AG09319 (cell line): ENCODE measurements around the gene SNCA.
A peak's percentile ranks its signal among the peaks of the same experiment; 100 is the strongest.

Experiments used
- DNase-seq: peaks from one replicate; pipeline ENCODE4 v3.0.0-alpha.2; 2010; ENCODE audit warnings: low read depth; ENCODE audit errors: extremely low read depth
- TF ChIP-seq, protein P1 (sequence below): IDR thresholded peaks from 2 replicates; pipeline ENCODE4 v1.5.1; 2011; ENCODE audit warnings: low read depth, mild to moderate bottlenecking, inconsistent platforms, low read length, moderate library complexity

SNCA gene

DNA sequence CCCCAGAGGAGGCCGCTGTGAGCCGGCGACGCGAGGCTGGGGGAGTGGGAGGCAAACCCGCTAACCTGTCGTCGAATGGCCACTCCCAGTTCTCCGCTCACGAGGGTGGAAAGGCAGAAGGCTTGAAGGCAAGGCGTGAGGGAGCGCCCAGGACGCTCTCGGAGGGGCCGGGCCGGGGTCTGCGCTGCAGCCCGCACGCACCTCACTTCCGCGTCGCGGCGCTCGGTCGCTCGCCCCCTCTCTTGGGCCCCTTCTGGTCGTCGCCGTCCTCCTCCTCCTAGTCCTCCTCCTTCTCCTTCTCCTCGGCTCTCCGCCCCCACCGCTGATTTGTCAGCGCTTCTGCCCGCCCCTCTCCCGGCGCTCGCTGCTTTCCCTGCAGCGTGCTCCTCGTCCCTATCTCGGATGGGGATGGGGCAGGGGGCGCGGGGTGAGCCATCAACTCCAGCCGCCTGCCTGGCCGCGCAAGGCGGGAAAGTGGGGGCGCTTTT, at the start of gene SNCA:
Gene SNCA (minus strand): TSS at position 265 of the 488 bp plus-strand sequence. CDS start 1,494 bp downstream, outside the sequence.
- no peak for DNase-seq
- TF ChIP-seq, protein P1, sequence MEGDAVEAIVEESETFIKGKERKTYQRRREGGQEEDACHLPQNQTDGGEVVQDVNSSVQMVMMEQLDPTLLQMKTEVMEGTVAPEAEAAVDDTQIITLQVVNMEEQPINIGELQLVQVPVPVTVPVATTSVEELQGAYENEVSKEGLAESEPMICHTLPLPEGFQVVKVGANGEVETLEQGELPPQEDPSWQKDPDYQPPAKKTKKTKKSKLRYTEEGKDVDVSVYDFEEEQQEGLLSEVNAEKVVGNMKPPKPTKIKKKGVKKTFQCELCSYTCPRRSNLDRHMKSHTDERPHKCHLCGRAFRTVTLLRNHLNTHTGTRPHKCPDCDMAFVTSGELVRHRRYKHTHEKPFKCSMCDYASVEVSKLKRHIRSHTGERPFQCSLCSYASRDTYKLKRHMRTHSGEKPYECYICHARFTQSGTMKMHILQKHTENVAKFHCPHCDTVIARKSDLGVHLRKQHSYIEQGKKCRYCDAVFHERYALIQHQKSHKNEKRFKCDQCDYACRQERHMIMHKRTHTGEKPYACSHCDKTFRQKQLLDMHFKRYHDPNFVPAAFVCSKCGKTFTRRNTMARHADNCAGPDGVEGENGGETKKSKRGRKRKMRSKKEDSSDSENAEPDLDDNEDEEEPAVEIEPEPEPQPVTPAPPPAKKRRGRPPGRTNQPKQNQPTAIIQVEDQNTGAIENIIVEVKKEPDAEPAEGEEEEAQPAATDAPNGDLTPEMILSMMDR, result no peak

DNA sequence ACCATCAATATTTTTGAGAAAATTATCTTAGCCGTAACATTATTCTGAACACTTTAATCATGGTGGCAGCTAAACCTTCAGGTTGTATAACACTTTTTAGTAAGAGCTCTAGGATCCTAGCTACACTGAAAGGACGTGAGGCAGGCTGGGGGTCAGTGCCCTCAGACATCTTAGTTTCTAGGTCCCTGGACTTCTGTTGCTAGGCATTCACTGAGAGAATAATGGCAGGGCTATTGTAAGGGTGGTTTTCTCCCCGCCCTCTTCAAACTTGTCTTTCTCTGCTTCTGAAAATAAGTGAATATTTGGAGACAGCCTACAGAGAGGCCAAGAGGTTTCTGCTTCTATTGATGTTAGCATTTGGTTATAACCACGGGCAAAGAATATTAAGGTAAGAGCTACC, 42.3 kb upstream of the SNCA start:
- TF ChIP-seq, protein P1, result no peak
- no peak for DNase-seq

DNA sequence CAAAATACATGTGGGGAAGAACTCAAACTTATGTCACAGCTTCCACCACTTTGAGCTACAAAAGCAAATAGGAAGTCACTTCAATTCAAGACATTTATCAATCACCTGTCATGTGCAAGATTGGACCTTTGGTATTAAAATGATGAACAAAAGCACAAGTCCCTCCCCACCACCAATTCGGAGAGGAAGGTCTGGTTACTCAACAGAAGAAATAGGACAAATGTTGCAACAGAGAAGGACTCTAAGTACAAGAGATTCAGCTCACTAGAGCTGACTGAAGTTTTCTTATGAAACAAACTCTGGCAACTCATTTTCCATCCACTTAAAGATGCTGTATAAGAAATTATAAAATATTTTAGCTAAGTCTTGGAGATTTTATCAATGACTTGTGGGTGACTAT, 41.6 kb upstream of the SNCA start:
- no peak for DNase-seq
- TF ChIP-seq, protein P1, result no peak

DNA sequence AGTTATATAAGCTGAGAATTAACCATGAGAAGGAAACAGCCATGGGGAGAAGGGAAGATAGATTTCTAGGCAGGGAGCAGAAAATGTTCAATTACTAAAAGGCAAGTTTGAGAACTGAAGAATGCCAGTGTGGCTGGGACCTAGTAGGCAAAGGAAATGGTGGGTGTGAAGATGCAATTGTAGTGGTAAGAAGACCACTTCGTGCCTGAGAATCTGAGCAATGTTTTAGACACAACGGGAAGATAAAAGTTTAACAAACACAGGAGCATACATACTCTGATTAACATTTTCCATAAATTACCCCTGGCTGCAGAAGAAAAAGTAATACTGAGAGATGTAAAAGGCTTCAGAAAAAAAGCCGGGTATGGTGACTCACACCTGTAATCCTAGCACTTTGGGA, 39.6 kb upstream of the SNCA start:
- TF ChIP-seq, protein P1, result no peak
- no peak for DNase-seq

DNA sequence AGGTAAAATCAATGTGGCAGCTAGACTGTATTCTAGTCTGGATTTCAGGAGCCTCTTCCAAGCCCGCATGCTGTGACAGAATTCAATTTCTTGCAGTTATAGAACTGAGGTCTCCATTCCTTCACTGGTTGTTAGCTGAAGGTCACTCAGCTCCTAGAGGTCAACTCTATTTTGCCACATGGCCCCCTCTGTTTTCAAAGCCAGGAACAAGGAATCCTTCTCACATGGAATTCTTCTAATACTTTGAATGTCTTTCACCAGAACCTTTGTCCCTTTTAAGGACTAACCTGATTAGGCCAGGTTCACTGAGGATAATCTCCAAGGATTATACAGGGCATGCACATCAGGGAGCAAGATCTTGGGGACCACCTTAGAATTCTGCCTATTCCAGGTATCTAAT, 34.2 kb upstream of the SNCA start:
- TF ChIP-seq, protein P1, result no peak
- no peak for DNase-seq

DNA sequence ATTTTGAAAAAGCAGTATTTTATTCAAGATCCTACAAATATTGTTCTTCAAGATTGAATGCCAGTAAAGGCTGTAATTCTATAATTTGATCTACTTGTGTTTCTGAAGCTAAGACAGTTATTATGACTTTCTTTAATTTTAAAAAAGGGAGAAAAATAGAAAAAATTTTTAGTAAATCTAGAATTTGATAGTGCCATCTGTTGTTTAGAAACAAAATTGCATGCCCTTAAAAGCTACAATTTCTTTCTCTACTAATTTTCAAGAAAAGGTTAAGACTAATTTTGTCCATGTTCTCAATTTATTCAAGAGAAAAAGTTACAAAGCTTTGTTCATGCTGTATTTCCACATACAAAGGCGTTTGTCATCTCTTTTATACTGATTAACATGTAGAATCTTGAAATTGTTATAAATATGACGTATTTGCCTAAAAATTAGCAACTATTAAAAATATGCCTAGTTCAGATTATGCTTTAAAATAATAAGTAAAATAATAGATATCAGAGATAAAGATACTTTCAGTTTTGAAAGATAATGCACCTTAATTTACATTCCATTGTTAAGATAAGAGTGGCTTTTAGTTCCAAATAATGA, 32.1 kb upstream of the SNCA start:
- TF ChIP-seq, protein P1, result peak; percentile 56
- no peak for DNase-seq

DNA sequence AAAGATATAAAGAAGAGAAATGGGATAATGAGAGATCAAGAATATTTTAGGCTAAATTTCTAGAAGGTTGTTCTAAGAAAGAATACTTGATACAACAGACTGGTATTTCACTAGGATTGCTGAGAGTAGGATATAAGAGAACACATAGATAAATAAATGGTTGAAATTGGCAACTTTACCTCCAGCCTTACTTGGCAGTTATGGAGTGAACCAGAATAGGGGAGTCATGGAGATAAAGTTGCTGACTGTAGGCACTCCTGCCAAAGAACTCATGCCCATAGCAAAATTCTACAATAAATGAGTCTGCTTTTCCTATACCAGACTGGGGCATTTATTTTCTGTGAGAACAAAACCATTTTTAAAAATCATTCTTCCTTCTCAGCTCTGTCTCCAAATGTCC, 31.3 kb upstream of the SNCA start:
- no peak for DNase-seq
- TF ChIP-seq, protein P1, result no peak
